Lower leg skin (tissue), 3 donors: ENCODE data around the gene RBM47.

Experiments
- CTCF ChIP-seq, 3 donors: fragments of 450-650 bp; IDR thresholded peaks; one replicate each; pipeline ENCODE4 v1.5.1; 2016; ENCODE audit warnings: antibody characterized with exemption in 3 of 3, mild to moderate bottlenecking in 3 of 3, moderate library complexity in 2 of 3
- POLR2A ChIP-seq, 2 donors: fragments of 450-650 bp; IDR thresholded peaks; one replicate each; pipeline ENCODE4 v1.6.1; 2016 to 2017; ENCODE audit warnings: antibody characterized with exemption in 2 of 2, mild to moderate bottlenecking in 1 of 2, moderate library complexity in 1 of 2

- no peak for TF ChIP-seq POLR2A (IDR thresholded peaks at IDR 0.05)
- TF ChIP-seq CTCF (IDR thresholded peaks at IDR 0.05), result no peak
Observed at GRCh38 chr4:40439519-40439918, 190.1 kb downstream of the RBM47 start.
